ACHN (cell line): ENCODE results near the gene TESMIN.

ENCODE experiments used
- DNase-seq: peaks from one replicate; pipeline ENCODE4 v3.0.0-alpha.2; 2015
- in situ Hi-C: cut with HindIII; loops from 2 replicates; pipeline ENCODE4 v1.10.0; 2017; ENCODE audit warnings: low sequenced_read_pairs, low pct_ligation_motif_present, low pct_unique_long_range_greater_than_20kb

TESMIN gene

GRCh38 chr11:68670208-68670992 is 80.9 kb downstream of the TESMIN start:
- in situ Hi-C loops, result no loop called here
- DNase-seq, result no peak

DNA sequence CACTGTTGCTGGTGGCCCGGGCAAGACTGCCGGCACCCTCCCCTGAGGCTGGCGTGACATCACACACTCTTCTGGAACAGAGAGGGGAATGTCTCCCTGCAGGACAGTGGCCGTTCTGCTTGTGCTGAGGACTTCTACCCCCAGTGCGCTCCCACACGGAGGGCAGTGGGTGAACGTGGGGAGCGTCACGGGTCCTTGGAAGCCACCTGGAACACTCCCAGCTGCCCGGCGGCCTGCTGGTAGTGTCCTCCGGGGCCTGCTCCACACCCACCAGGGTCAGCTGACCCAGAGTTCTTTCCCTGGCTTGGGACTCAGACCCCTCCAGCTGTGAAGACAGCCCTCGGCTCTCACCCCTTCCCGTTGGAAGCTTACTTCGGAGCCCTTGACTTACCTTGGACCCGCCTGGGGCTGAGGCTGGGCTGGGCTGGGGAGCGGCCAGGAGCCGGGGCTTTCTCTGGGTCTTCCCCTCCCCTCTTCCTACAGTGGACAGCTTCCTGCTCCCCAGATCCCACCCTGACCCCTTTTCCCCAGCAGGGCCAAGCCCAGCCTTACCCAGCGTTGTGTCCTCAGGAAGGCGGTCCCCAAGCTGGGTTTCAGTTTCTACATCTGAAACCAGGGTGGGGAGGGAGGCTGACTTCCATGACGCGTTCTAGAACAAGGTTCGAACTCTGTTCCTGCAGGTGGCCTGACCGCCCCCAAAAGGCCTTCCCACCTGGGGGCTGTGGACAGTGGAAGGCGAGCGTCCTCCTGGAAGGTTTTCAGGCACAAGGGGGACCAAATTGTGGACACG is 81.8 kb downstream of the TESMIN start:
- DNase-seq, result no peak
- in situ Hi-C loops, result no loop called here

- in situ Hi-C loops, result no loop called here
- DNase-seq, result no peak
Observed at GRCh38 chr11:68667511-68668500, 83.5 kb downstream of the TESMIN start.

DNA sequence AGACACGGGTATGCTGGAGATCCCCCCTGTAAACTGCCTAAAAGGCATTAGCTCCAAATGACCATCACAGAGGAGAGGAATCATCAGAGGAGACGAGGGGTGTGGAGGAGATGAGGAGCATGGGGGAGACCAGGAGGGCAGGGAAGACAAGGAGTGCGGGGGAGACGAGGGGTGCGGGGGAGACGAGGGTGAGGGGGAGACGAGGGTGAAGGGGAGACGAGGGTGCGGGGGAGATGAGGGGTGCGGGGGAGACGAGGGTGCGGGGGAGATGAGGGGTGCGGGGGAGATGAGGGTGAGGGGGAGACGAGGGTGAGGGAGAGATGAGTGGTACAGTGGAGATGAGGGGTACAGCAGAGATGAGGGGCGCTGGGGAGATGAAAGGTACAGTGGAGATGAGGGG is 84.5 kb downstream of the TESMIN start:
- no peak for DNase-seq
- in situ Hi-C loops, result no loop called here

DNA sequence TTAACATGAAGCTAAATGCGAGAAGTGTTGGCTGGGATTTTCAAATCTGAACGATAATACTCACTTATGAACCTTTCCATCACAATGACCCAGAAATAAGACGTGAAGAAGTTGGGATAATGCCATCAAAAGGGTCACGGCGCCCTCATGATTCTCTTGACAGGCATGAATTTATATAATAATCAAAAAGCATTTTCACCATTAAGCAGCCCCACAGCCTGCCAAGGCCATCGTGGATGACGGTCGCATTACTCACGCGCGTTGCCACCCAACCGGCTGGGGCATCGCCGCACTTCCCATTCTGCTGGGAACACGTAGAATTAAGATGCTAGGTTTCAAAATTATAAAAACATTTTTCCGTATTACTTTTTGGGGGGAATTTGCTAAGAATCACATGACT is 85.9 kb downstream of the TESMIN start:
- no peak for DNase-seq
- in situ Hi-C loops, result no loop called here

DNA sequence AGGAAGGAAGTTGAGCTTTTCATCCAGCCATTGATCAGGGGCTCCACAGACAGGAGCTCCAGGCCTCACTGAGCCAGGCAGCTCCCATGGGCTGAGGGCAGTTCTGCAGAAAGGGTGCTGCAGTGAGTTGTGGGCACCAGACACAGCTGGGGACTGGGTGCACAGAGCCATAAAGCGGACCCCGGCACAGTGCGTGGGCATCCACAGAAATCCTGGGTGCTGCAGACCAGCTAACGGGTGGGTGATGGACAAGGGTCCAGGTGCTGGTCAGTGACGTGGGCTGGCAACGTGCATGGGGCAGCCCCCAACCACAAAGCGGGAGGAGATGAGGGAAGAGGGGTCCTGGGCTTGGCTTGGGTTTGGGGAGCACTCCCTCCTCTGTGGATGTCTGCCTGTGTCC is 86.4 kb downstream of the TESMIN start:
- DNase-seq, result no peak
- in situ Hi-C loops, result no loop called here

DNA sequence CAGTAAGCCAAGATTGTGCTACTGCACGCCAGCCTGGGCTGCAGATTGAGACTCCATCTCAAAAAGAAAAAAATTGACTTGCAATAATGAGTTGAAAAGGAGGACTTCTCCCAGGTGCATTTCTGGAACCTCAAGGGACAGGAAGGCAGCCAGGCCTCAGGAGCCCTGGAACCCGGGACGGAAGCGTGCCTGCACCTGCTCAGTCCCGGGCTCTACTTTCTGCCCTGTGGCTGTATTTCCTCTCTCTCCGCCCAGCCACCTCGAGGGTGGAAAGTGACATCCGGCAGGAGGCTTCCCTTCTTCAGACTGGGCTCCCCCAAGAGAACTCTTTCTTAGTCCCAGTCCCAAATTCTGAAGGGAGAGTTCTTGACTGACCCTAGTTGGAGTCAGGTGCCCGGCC is 87.2 kb downstream of the TESMIN start:
- in situ Hi-C loops, result no loop called here
- no peak for DNase-seq

GRCh38 chr11:68663482-68664010 is 87.8 kb downstream of the TESMIN start:
- in situ Hi-C loops, result no loop called here
- no peak for DNase-seq

DNA sequence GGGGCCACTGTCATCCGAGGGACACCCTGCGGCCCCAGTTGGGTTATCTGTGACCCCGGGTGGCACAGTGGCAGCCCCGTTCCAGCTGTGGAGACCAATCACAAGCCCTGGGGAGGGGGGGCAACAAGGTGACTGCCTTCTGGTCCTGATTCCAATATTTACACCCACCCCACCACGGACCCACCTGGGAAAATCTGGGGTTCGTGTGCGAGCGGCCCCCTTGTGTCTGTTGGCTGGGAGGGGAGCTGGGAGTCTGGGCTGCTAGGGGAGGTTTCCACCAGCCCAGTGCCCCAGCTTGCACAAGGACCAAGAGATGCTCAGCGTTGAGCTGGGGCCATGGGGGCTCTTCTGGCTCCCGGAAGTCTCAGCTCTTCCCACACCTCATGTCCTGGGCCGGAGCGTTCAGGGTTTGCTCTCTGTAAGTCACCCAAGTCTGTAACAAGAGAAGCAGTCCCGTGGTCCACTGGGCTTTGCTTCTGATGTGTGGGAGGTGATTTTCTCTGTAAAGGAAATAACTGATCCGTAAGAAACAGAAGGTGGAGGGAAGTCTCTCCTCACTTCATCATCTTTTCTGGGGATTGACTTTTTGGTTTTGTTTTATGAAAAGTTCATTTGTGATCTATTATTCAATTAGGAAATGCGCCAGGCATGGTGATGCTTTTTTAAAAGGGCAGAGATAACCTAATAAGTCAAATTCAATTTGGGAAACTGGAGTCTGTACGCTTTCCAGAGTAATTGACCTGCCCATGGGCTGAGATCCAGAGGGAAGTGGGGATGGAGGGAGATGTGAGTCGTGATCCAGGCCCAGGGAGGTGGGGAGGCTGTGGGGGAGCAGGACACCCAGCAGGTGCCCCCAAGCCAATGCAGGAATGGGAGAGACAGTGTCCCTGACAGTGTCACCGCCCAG is 89.4 kb downstream of the TESMIN start:
- DNase-seq, result no peak
- in situ Hi-C loops, result no loop called here

DNA sequence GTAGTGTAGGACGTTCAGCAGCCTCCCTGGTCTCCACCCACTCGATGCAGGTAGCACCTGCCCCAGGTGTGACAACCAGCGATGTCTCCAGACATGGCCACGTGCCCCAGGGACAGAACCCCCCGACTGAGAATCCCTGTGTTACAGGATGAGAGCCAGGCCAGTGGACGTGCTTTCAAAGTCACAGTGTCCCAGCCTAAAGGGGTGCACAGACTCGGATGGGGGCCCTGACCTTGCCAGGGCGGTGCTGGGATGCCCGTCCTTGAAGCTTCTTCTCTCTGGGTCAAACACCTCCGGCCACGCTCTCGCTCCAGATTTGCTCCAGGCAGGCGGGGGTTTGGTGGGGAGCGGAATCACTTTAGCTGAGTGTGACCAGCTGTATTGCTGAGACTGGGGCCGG is 90.3 kb downstream of the TESMIN start:
- in situ Hi-C loops, result no loop called here

GRCh38 chr11:68660066-68660810 is 91.1 kb downstream of the TESMIN start:
- no peak for DNase-seq
- in situ Hi-C loops, result no loop called here

More for the DNA sequence above, 90.3 kb downstream of the TESMIN start:
- no peak for DNase-seq

DNA sequence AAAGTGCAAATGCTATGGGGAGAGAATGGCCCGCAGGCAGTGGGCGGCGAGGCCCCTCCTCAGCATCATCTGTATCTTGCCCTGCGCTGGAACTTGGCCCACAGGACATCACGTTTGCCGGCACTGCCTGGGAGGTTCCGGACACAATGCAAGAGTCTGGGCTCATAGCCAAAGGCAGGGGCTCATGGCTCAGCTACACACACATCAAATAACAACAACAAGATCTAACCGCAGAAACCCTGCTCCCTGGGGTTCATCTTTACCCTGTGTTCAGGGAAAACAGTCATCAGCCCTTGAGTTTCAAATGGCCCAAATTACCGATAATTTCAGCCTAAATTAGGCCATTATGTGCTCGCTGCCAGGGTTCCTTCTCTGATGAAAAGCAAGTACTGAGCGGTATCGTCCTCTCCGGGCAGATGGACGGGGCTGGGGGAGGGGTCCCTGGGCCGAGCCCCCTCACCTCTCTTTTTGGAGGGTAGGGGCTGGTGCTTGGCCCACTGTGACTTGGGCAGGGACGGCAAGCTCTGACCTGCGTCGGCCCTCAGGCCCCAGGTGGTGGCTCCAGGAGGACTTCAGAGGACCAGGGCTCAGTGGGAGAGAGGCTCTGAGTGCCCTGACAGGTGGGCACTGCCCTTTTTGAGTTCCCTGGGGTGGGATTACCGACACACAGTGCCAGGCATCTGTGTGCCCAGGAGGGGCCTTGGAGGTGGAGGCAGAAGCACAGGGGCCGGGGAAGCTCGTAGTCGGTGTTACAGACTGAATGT is 92.0 kb downstream of the TESMIN start:
- in situ Hi-C loops, result no loop called here
- no peak for DNase-seq

DNA sequence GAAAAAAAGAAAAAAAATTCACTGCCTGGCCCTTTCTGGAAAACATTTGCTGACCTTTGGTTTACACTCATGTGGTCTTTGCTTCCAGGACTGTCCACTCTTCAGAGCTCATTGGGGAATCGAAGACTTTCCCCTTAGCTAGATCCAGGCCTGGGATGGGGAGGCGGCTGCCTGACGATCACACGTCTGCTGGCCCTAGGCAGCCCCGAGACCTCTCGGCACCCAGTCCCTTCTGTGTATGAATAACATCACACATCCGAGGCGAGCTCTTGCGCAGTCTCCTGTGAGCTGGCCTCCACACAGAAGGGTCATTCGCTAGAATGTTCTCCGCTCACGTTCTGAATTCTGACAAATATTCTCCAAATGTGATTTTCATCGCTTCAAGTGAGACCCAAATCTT is 92.7 kb downstream of the TESMIN start:
- DNase-seq, result no peak
- in situ Hi-C loops, result no loop called here

- DNase-seq, result no peak
- in situ Hi-C loops, result no loop called here
Observed at GRCh38 chr11:68658097-68658496, 93.2 kb downstream of the TESMIN start.
